ENCODE data around the gene ERBB4. TPM values are rescaled to one million over a fixed set of nuclear protein-coding genes. Genes with fewer than 3 reads are reported as not detected.
"Not testable (repeated sequence)": the region's sequence is repeated elsewhere in the genome, so short reads cannot be mapped to it uniquely, and the experiment has no call there.

Gene ERBB4
- total RNA-seq, 4 donors from 2014 or later, result 0.16 to 12.7 (median 0.27) TPM; not detected in 1

DNA sequence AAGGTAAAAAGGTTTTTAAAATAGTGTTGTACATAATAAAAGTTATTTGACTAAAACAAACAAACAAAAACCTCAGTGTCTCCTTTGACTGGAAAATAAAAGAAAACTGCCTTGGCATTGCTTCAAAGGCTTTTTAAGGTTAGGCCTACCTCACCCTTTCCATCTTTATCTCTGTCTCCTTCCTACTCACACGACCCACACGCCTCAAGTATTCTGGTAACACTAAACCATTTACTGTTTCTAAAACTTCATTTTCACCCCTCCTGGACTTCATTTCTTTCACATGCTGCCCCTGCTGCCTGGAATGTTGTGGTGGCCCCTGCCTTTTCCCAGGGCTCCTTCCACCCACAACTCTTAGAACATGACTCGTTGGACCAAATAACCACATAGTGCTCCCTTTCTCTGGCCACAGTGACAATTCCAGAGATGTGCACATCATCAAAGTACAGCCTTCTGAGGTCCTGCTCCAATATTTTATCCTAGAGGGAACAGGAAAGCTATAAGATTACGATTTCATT, 54.0 kb downstream of the ERBB4 start:
- in situ Hi-C loops (cut with MboI; ENCODE audit: low pct_ligation_motif_present in 1 of 4, low pct_unique_long_range_greater_than_20kb in 1 of 4, low sequenced_read_pairs in 3 of 4), result no loop called here
- intact Hi-C loops (cut with DNase I; ENCODE audit: low total_unique reads), result no loop called here
- Histone ChIP-seq H3K4me3 (no peak overlapping the region), H3K9me3 (no peaks in the 10 kb centered on the region), H3K27me3 (no peaks in the 10 kb centered on the region), H3K36me3 (no peaks in the 10 kb centered on the region), H3K4me1 (no peaks in the 10 kb centered on the region), H3K27ac (no peak overlapping the region)
- no peak for DNase-seq
- 45 to 51% methylated on average over 2 to 4 of the region's 4 CpGs for WGBS, 2 donors (ENCODE audit: low coverage in 1 of 2)
- no peak for TF ChIP-seq POLR2AphosphoS5 (IDR thresholded peaks at IDR 0.05)
- TF ChIP-seq POLR2A (IDR thresholded peaks at IDR 0.05), result no peak
- TF ChIP-seq, protein P1, sequence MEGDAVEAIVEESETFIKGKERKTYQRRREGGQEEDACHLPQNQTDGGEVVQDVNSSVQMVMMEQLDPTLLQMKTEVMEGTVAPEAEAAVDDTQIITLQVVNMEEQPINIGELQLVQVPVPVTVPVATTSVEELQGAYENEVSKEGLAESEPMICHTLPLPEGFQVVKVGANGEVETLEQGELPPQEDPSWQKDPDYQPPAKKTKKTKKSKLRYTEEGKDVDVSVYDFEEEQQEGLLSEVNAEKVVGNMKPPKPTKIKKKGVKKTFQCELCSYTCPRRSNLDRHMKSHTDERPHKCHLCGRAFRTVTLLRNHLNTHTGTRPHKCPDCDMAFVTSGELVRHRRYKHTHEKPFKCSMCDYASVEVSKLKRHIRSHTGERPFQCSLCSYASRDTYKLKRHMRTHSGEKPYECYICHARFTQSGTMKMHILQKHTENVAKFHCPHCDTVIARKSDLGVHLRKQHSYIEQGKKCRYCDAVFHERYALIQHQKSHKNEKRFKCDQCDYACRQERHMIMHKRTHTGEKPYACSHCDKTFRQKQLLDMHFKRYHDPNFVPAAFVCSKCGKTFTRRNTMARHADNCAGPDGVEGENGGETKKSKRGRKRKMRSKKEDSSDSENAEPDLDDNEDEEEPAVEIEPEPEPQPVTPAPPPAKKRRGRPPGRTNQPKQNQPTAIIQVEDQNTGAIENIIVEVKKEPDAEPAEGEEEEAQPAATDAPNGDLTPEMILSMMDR (IDR thresholded peaks at IDR 0.05), result no peak
- TF ChIP-seq EP300 (IDR thresholded peaks at IDR 0.05; ENCODE audit: low read depth), result no peak

DNA sequence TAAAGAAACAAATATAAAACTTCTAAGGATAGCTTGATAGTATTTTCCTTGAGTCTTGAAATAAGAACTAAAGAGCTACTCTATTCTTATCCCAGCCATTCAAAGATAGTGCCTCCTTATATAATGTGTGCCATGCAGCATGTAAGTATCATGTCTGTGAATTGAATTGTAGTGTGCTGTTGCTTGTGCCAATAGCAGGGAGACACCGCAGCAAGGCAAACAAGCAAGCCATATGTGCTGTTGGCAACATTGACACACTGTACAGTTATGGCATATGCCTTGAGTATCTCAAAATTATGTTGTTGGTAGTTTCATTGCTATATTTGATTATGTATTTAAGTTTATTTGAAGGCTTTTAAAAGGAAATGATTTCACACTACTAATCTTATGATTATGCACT, 58.2 kb downstream of the ERBB4 start:
- DNase-seq, result no peak
- intact Hi-C loops (cut with DNase I; ENCODE audit: low total_unique reads), result no loop called here
- TF ChIP-seq POLR2A (IDR thresholded peaks at IDR 0.05), result no peak
- TF ChIP-seq EP300 (IDR thresholded peaks at IDR 0.05; ENCODE audit: low read depth), result no peak
- 82 to 100% methylated on average over 1 of the region's 1 CpG for WGBS, 2 donors (ENCODE audit: low coverage in 1 of 2)
- no peak overlapping the region for H3K4me3 ChIP-seq
- H3K4me1 ChIP-seq, result no peaks in the 10 kb centered on the region
- H3K9me3 ChIP-seq, result no peaks in the 10 kb centered on the region
- in situ Hi-C loops (cut with MboI; ENCODE audit: low pct_ligation_motif_present in 1 of 4, low pct_unique_long_range_greater_than_20kb in 1 of 4, low sequenced_read_pairs in 3 of 4), result no loop called here
- no peaks in the 10 kb centered on the region for H3K27me3 ChIP-seq
- H3K27ac ChIP-seq, result no peak overlapping the region
- no peaks in the 10 kb centered on the region for H3K36me3 ChIP-seq

DNA sequence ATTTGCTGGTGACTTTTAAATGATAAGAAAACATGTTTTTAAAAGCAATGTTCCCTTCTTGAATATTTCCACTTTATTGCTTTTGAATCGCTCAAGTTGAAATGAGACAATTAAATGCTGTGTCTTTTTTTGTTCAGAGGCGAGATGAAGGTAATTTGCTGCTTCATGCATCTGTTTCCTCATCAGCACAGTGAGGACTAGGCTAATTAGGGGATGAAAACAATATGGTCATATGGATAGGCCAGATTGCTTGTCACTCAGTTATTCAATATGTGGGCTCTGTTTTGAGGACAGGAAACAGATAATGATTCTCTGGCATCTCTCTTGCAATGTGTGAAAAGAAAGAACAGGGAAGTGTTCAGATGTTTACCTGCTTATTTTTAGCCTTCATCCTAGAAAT, 61.0 kb downstream of the ERBB4 start:
- in situ Hi-C loops (cut with MboI; ENCODE audit: low pct_ligation_motif_present in 1 of 4, low pct_unique_long_range_greater_than_20kb in 1 of 4, low sequenced_read_pairs in 3 of 4), result no loop called here
- H3K4me3 ChIP-seq, result no peak overlapping the region
- no peaks in the 10 kb centered on the region for H3K4me1 ChIP-seq
- intact Hi-C loops (cut with DNase I; ENCODE audit: low total_unique reads), result no loop called here
- no peaks in the 10 kb centered on the region for H3K36me3 ChIP-seq
- no peaks in the 10 kb centered on the region for H3K9me3 ChIP-seq
- H3K27me3 ChIP-seq, result no peaks in the 10 kb centered on the region
- 53 to 72% methylated on average over 2 of the region's 2 CpGs for WGBS, 2 donors (ENCODE audit: low coverage in 1 of 2)
- TF ChIP-seq EP300 (IDR thresholded peaks at IDR 0.05; ENCODE audit: low read depth) (no peak), POLR2AphosphoS5 (IDR thresholded peaks at IDR 0.05) (no peak), POLR2A (IDR thresholded peaks at IDR 0.05) (no peak)
- TF ChIP-seq, protein P1 (IDR thresholded peaks at IDR 0.05), result no peak
- H3K27ac ChIP-seq, result no peak overlapping the region
- no peak for DNase-seq

DNA sequence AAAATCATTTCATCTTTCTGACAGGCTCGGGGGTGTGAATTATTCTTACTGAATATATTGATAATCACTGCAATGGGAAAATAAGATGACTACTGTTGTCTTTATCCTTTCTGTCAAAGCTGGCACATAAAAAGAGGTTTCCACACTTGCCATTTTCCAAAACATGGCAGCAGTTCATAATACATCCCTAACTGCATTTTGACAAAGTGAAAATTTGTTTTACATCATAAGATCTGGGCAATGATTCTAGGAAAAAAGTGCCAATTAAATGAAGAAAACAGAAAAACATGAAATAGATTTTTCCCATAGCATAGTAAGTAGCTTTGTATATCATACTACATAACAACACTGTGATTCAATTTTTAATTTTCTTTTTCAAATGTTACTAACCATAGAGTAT, 65.4 kb downstream of the ERBB4 start:
- in situ Hi-C loops (cut with MboI; ENCODE audit: low pct_ligation_motif_present in 1 of 4, low pct_unique_long_range_greater_than_20kb in 1 of 4, low sequenced_read_pairs in 3 of 4), result no loop called here

DNA sequence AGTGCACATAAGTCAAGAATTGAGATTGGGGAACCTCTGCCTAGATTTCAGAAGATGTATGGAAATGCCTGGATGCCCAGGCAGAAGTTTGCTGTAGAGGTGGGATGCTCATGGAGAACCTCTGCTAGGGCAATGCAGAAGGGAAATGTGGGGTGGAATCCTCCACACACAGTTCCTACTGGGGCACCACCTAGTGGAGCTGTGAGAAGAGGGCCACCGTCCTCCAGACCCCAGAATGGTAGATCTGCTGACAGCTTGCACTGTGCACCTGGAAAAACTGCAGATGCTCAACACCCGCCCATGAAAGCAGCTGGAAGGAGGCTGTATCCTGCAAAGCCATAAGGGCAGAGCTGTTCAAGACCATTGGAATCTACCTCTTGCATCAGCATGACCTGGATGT, 71.1 kb downstream of the ERBB4 start:
- intact Hi-C loops (cut with DNase I; ENCODE audit: low total_unique reads); H3K4me3 ChIP-seq; H3K27me3 ChIP-seq; H3K4me1 ChIP-seq; H3K27ac ChIP-seq; in situ Hi-C loops (cut with MboI; ENCODE audit: low pct_ligation_motif_present in 1 of 4, low pct_unique_long_range_greater_than_20kb in 1 of 4, low sequenced_read_pairs in 3 of 4); H3K36me3 ChIP-seq; H3K9me3 ChIP-seq; DNase-seq: not testable (repeated sequence)
- WGBS, 2 donors (ENCODE audit: low coverage in 1 of 2), result 47% methylated on average over 2 of the region's 2 CpGs; no CpG with 5 or more reads in 1 of the 2 donors

More for the DNA sequence above, 65.4 kb downstream of the ERBB4 start:
- Histone ChIP-seq H3K9me3 (no peaks in the 10 kb centered on the region), H3K4me3 (no peak overlapping the region), H3K36me3 (no peaks in the 10 kb centered on the region), H3K4me1 (no peaks in the 10 kb centered on the region), H3K27me3 (no peaks in the 10 kb centered on the region), H3K27ac (no peak overlapping the region)
- 70 to 78% methylated on average over 1 of the region's 1 CpG for WGBS, 2 donors (ENCODE audit: low coverage in 1 of 2)
- no peak for TF ChIP-seq EP300 (IDR thresholded peaks at IDR 0.05; ENCODE audit: low read depth)
- TF ChIP-seq POLR2AphosphoS5 (IDR thresholded peaks at IDR 0.05), result no peak
- no peak for TF ChIP-seq POLR2A (IDR thresholded peaks at IDR 0.05)
- TF ChIP-seq, protein P1 (IDR thresholded peaks at IDR 0.05), result no peak
- intact Hi-C loops (cut with DNase I; ENCODE audit: low total_unique reads), result no loop called here
- DNase-seq, result no peak

Data from transverse colon (tissue), 4 donors.